ENCODE results near the gene ITPR2.

DNA sequence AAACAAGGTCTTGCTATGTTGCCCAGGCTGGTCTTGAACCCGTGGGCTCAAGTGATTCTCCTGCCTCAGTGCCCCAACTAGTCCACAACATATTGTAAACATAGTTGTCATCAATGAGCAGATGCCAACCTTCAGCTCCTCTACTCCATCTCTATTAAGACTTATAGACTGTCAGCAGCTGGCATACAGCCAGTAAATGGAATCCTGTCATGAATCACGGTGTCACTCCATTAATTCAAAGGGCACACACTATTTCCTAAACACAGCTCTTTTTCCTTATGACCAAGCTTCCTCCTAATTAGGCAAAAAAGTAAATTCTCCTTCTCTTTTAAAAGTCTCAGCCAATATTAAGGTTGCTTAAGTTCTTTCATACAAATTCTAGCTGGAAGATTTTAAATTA, 111.2 kb downstream of the ITPR2 start:
- TF ChIP-seq, protein P1, sequence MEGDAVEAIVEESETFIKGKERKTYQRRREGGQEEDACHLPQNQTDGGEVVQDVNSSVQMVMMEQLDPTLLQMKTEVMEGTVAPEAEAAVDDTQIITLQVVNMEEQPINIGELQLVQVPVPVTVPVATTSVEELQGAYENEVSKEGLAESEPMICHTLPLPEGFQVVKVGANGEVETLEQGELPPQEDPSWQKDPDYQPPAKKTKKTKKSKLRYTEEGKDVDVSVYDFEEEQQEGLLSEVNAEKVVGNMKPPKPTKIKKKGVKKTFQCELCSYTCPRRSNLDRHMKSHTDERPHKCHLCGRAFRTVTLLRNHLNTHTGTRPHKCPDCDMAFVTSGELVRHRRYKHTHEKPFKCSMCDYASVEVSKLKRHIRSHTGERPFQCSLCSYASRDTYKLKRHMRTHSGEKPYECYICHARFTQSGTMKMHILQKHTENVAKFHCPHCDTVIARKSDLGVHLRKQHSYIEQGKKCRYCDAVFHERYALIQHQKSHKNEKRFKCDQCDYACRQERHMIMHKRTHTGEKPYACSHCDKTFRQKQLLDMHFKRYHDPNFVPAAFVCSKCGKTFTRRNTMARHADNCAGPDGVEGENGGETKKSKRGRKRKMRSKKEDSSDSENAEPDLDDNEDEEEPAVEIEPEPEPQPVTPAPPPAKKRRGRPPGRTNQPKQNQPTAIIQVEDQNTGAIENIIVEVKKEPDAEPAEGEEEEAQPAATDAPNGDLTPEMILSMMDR (IDR thresholded peaks at IDR 0.05; ENCODE audit: low read depth, low read length) = no peak
- TF ChIP-seq EZH2phosphoT487 (IDR thresholded peaks at IDR 0.05; ENCODE audit: low read depth) = no peak

All from OCI-LY3 (cell line).